Right renal cortex interstitium (tissue), 3 donors: Measurements from ENCODE around the gene AHCTF1. TPM values are rescaled to one million over a fixed set of nuclear protein-coding genes. Genes with fewer than 3 reads are reported as not detected.
"Not testable (repeated sequence)": the region's sequence is repeated elsewhere in the genome, so short reads cannot be mapped to it uniquely, and the experiment has no call there.

Experiments
- DNase-seq, 3 donors: peaks; one replicate each; pipeline ENCODE4 v3.0.0-alpha.2; 2013; ENCODE audit warnings: low read depth in 3 of 3, low spot score in 2 of 3
- polyA plus RNA-seq, 3 donors: library from polyadenylated mRNA; unstranded; fragments of 120-200 nt; gene quantifications; one replicate each; pipeline ENCODE4 v1.2.1, GENCODE V29; 2013; ENCODE audit not compliant: insufficient read length in 3 of 3

AHCTF1 gene
- polyA plus RNA-seq, 3 donors = 58.4 to 60.4 (median 59.9) TPM

DNA sequence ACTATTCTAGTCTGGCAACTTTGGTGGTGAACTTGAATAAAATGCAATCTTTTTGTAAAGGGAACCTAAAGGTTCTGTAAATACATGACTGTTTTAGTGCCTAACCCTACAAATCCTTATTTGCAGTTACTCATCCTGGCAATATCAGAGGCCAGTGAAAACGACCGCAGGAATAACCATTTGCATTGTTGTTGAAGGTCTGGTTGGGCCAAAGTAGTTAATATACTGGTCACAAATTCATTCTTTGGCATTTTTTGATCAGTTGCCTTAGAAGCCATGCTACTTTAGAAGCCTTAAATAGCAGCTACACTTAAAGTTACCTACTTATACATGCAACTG lies 93.7 kb downstream of the AHCTF1 start:
- DNase-seq = no peak

DNA sequence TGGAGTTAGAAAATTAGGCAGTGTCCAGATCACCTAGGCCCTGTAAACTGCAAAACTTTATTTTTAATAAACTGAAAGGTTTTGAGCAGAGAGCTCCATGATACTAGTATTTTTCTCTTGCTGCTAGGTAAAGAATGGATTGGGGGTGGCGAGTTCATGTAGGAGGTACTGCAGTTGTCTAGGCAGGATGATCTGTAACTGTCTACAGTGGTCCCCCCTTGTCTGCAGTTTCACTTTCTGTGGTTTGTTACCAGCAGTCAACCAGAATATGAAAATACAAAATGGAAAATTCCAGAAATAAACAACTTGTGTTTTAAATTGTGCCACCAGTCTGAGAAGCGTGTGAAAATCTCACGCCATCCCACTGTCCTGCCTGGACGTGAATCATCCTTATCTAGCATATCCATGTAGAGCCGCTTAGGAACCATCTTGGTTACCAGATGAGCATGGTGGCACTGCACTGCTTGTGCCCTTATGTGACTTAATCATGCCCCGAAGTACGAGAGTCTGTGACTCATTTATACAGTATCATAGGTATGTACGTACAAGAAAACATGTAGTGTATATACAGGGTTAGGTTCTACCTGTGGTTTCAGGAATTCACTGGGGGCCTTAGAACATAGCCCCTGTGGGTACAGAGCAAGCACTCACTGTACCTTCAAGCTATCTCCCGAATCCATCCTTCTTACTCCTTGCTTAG lies 94.2 kb downstream of the AHCTF1 start:
- no peak for DNase-seq

DNA sequence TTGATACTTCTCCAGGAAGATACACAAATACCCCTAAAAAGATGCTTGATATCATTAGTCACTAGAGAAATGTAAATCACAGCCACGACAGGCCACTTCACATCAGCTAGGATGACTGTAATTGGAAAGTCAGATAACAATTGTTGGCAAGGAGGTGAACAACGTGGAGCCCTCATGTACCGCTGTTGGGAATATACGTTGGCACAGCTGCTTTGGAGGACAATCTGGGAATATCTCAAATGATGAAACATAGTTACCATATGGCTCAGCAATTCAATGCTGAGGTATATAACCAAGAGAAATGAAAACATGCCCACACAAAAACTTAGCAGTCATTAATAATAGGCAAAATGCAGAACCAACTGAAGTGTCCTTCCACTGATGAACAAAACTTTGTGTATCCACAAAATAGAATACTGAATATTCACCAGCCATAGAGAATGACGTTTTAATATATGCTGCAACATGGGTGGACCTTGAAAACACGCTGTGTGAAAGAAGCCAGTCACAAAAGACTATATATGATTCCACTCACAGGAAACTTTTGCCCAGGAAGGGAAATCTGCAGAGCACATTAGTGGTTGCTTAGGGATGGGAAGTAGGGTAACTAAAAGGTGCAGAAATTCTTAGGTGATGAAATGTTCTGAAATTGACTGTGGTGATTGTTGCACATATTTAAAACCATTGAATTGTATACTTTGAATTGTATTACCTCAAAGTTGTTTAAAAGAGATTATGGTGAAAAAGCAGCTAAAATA lies 95.4 kb downstream of the AHCTF1 start:
- DNase-seq = no peak

DNA sequence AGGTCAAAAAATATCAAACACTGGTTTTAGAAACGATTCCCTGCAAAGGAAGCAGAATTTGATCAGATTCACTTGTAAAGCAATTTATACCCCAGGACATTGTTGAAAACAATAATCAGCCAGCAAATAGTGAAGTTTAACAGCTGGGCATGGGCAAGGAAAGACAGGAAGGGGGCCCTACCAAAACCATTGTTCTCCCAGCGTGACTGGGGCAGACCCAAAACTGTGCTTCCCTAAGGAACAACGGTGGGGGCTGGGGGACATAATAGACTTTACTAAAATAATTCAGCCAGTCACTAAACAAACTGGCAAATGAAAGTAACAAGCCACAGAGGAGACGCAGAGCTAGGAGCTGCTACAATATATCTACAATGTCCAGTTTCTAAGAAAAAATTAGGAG lies 100.2 kb downstream of the AHCTF1 start:
- no peak for DNase-seq

DNA sequence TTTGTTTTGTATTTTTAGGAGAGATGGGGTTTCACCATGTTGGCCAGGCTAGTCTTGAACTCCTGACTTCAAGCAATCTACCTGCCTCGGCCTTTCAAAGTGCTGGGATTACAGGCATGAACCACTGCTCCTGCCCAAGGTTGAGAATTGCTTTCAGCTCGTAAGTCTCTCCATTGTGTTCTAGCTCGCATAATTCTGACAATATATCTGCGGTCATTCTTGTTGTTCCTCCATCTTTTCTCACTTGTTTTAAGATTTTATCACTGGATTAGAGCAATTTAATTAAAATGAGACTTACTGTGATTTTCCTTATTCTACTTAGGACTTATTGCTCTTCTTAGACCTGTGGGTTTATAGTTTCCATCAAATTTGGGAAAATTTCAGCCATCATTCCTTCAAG lies 102.9 kb downstream of the AHCTF1 start:
- no peak for DNase-seq

GRCh38 chr1:246827396-246827795 lies 104.4 kb downstream of the AHCTF1 start:
- no peak for DNase-seq

GRCh38 chr1:246825557-246826175 lies 106.1 kb downstream of the AHCTF1 start:
- no peak for DNase-seq

DNA sequence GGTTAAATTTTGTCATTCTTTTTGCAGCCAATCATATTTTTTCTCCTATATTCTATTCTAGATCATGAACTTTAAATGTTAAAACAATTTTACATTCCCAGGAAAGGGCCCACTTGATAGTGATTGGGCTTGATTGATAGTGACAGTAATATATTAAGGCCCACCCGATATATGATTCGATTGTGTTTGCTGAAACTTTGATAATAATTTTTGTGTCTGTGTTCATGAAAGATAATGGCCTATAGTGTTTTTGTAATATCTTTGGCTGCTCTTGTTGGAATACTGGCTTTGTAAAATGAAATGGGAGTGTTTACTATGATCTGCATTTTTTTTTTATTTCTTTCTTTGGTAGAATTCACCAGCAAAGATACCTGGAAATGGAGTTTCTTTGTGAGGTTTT lies 107.2 kb downstream of the AHCTF1 start:
- DNase-seq = no peak

- not testable (repeated sequence) for DNase-seq
Measured at GRCh38 chr1:246822154-246822553, 109.6 kb downstream of the AHCTF1 start.

DNA sequence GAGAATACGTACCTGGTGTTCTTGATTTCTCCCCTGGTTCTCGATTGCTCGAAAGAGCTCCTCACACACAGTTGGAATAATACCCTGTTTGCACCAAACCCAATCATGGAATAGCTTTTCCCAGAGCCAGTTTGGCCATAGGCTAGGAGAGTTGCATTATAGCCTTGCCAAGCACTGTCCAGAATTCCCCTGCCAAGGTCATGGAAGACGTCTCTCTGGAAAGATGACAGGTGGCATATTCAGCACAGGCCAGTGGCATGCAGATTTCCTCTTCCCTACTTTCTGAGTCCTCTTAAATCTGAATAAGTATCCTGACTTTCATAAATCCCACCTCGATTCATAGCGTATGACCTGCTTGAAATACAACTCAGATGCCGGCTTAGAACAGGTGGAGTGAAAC lies 111.1 kb downstream of the AHCTF1 start:
- no peak for DNase-seq

DNA sequence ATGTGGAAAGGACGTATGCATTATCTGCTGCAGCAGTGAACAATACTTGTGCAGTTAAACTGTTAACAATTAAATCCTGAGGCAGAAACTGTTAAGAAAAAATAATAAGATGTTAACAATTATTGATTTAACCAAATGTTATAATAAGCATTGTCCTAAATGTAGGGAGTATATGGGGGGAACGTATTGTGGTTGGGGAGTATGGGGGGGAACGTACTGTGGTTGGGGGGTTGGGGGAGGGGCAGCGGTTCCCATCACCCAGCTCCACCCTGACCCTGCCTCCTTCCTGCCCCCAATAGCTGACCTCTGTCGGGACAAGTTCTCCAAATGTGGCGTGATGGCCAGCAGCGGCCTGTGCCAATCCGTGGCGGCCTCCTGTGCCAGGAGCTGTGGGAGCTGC lies 114.0 kb downstream of the AHCTF1 start:
- peak in 1 of 3 donors; percentile 10 for DNase-seq

GRCh38 chr1:246815693-246816270 lies 116.0 kb downstream of the AHCTF1 start:
- no peak for DNase-seq

GRCh38 chr1:246814890-246815289 lies 116.9 kb downstream of the AHCTF1 start:
- no peak for DNase-seq

DNA sequence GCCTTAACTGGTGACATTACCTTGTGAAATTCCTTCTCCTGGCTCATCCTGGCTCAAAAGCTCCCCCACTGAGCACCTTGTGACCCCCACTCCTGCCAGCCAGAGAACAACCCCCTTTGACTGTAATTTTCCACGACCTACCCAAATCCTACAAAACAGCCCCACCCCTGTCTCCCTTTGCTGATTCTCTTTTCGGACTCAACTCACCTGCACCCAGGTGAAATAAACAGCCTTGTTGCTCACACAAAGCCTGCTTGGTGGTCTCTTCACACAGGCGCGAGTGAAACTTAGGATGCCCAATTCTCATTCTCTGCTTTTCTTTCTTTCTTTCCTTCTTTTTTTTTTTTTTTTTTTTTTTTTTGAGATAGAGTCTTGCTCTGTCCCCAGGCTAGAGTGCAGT lies 118.4 kb downstream of the AHCTF1 start:
- not testable (repeated sequence) for DNase-seq

DNA sequence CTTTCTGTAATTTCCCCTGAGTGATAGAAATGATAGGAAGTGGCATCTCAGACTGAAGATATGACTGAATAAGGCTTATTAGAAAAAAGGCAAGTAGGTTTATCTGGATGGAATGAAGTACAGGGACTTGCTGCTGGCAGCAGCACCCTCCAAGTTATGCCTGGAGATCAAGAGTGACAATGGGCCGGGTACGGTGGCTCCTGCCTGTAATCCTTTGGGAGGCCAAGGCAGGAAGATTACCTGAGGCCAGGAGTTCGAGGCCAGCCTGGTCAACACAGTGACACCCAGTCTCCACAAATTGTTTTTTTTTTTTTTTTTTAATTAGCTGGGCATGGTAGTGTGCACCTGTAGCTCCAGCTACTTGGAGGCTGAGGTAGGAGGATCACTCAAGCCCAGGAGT lies 119.8 kb downstream of the AHCTF1 start:
- DNase-seq = no peak

DNA sequence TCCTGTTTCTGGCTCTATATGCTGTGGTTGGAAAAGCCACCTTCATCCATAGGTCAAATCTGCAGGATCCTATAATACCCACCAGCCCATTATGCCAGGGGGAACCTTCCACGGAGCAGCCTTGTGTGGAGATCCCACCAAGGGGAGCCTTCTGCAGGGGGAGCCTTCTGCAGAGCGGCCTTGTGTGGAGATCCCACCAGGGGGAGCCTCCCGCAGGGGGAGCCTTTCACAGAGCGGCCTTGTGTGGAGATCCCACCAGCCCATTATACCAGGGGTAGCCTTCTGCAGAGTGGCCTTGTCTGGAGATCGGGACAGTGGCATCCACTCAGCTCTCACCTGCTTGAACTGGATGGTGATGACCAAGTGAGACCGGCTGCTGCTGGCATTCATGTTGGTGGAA lies 122.3 kb downstream of the AHCTF1 start:
- DNase-seq = no peak

DNA sequence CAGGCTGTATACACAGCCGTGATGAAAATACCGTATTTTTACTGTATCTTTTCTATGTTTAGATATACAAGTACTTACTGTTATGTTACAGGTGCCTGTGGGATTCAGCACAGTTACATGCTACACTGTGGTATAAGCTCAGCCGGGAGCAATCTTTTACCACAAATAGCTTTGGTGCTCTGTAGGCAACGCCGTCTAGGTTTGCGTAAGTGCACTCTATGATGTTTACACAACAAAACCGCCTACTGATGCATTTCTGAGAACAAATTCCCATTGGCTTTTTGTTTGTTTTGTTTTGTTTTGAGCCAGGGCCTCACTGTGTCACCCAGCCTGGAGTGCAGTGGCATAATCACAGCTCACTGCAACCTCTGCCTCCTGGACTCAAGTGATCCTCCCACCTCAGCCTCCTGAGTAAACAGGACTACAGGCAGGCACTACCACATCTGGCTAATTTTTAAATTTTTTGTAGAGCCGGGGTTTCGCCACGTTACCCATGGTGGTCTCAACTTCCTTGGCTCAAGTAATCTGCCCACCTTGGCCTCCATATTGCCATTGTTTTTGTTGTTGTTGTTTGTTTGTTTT lies 126.5 kb downstream of the AHCTF1 start:
- DNase-seq = no peak

GRCh38 chr1:246803883-246804282 lies 127.9 kb downstream of the AHCTF1 start:
- no peak for DNase-seq

- DNase-seq = no peak
Measured at GRCh38 chr1:246803373-246803772, 128.4 kb downstream of the AHCTF1 start.

DNA sequence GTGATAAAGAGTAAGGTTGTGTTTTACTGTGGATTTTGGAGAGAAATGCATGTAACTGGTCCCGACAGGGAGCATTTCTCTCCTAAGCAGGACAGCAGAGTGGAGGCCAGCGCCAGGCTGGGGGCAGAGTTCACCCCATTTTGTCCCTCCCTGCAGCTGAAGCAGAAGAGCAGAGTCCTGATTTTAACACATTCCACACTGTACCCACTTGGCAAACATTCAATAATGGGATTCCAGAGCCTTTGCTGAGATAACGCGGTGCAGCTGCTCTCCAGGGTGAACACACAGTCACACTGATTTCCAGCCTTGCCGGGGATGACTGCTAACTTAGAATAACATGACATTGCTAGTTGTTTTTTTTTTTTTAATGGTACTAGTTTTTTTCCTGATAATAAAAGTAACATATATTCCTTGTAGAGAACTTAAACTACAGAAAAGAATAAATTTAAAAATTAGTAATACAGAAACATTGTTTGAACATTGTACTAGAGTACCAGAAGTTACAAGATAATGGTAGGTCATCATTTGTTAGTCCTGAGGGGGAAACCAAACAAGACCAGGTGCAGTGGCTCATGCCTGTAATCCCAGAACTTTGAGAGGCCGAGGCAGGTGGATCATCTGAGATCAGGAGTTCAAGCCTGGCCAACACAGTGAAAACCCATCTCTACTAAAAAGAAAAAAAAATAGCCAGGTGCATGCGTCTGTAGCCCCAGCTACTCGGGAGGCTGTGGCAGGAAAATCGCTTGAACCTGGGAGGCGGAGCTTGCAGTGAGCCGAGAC lies 130.3 kb downstream of the AHCTF1 start:
- DNase-seq = no peak

DNA sequence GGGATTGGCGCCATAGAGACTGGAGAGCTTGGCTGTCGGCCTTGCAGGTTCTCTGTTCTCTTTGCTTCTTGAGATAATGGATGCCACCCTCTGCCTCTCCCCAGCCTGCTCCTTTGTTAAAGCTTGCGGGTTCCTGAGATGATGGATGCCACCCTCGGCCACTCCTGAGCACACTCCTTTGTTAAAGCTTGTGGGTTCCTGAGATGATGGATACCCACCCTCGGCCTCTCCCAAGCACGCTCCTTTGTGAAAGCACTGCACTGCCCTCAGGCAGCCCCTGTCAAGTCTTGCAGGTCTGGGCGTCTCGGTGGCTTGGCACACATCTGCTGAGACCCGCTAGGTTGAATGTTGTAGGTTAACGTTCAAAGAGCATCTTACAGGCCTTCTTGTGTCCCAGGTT lies 131.0 kb downstream of the AHCTF1 start:
- no peak for DNase-seq
